ENCODE data around the gene LRP1B. TPM values are rescaled to one million over a fixed set of nuclear protein-coding genes. Genes with fewer than 3 reads are reported as not detected.

LRP1B gene
- total RNA-seq, 2 donors from 2014 or later, result 0.79 to 1.8 TPM

DNA sequence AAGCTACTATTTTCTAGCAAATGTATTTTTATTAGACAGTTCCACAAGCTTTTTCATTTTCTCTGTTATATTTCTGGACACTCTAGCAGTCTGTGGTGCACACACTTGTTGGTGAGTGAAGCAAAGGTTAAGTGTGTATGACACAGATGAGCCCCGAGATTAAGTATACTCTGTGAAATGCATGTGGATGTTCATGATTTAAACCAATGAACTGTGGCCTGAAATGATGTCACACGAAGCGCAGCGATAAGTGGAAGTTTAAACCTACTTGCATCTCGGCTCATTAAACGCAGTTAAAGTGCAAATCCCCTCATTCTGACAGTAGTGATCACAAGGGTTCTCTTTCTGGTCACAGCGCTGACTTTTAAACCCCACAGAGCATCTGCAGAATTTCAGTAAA is 1861.8 kb downstream of the LRP1B start:
- Histone ChIP-seq H3K9me3 (ENCODE audit: control insufficient read depth, low read length) (no peaks in the 10 kb centered on the region), H3K36me3 (ENCODE audit: control insufficient read depth, insufficient read depth, low read length) (no peaks in the 10 kb centered on the region), H3K27ac (ENCODE audit: low read depth, low read length) (no peak overlapping the region), H3K27me3 (ENCODE audit: control insufficient read depth, insufficient read depth, low read length, poor library complexity, severe bottlenecking) (no peaks in the 10 kb centered on the region), H3K4me3 (ENCODE audit: low read length) (no peak overlapping the region), H3K4me1 (ENCODE audit: control insufficient read depth, insufficient read depth, low read length) (no peaks in the 10 kb centered on the region), H3K9ac (ENCODE audit: extremely low read depth, low read length, poor library complexity, severe bottlenecking) (no peak overlapping the region)
- WGBS, 2 experiments (ENCODE audit: insufficient coverage in 1 of 2, insufficient read length in 1 of 2), result 93 to 98% methylated on average over 6 to 7 of the region's 7 CpGs
- TF ChIP-seq CTCF (conservative IDR thresholded peaks at IDR 0.05), result no peak
- no peaks in the 10 kb centered on the region for H3K4me1 Mint-ChIP-seq
- no peaks in the 10 kb centered on the region for H3K9me3 Mint-ChIP-seq
- no peak overlapping the region for H3K4me3 Mint-ChIP-seq
- H3K36me3 Mint-ChIP-seq (ENCODE audit: low read depth), result no peaks in the 10 kb centered on the region
- H3K27me3 Mint-ChIP-seq (ENCODE audit: insufficient read depth), result no peaks in the 10 kb centered on the region
- H3K27ac Mint-ChIP-seq, result no peak overlapping the region
- DNase-seq, result no peak

- Mint-ChIP-seq H3K36me3 (ENCODE audit: low read depth) (no peaks in the 10 kb centered on the region), H3K27ac (no peak overlapping the region), H3K27me3 (ENCODE audit: insufficient read depth) (no peaks in the 10 kb centered on the region), H3K9me3 (no peaks in the 10 kb centered on the region), H3K4me3 (no peak overlapping the region), H3K4me1 (no peaks in the 10 kb centered on the region)
- WGBS, 2 experiments (ENCODE audit: insufficient coverage in 1 of 2, insufficient read length in 1 of 2), result 93 to 100% methylated on average over 6 of the region's 6 CpGs
- H3K27me3 ChIP-seq (ENCODE audit: control insufficient read depth, insufficient read depth, low read length, poor library complexity, severe bottlenecking), result no peaks in the 10 kb centered on the region
- no peaks in the 10 kb centered on the region for H3K4me1 ChIP-seq (ENCODE audit: control insufficient read depth, insufficient read depth, low read length)
- no peak for DNase-seq
- TF ChIP-seq CTCF (conservative IDR thresholded peaks at IDR 0.05), result no peak
- H3K9me3 ChIP-seq (ENCODE audit: control insufficient read depth, low read length), result no peaks in the 10 kb centered on the region
- no peak overlapping the region for H3K9ac ChIP-seq (ENCODE audit: extremely low read depth, low read length, poor library complexity, severe bottlenecking)
- H3K36me3 ChIP-seq (ENCODE audit: control insufficient read depth, insufficient read depth, low read length), result no peaks in the 10 kb centered on the region
- H3K27ac ChIP-seq (ENCODE audit: low read depth, low read length), result no peak overlapping the region
- no peak overlapping the region for H3K4me3 ChIP-seq (ENCODE audit: low read length)
These were observed 1867.9 kb downstream of the LRP1B start for GRCh38 chr2:140262908-140263307.

DNA sequence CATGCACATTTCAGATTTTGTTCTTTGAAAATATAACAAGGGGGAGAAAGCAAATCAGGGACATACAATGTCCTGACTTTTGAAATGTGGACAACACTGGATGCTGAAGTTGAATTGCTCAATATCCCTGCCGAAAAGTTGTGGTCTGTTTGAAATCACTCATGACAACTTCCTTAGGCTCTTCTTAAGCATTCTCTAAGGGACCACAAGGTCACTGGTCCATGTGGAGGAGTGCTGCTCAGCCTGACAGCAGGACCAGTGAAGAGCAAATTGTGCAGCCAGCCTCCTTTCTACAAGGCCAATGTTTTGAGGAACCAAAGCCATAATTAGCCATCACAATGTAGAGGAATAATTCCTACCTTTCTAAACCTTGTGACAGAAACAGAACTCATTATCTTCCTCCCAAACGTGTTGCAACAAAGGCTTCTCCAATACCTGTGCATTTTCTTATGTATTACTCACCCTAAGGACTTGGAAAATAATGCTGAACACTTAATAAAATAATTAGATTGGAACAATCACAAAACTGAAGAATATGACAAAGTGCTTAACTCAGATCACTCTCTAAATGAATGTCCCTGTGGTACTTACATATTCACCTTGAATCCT is 1873.0 kb downstream of the LRP1B start:
- Mint-ChIP-seq H3K27me3 (ENCODE audit: insufficient read depth) (no peaks in the 10 kb centered on the region), H3K27ac (no peak overlapping the region), H3K36me3 (ENCODE audit: low read depth) (no peaks in the 10 kb centered on the region), H3K9me3 (no peaks in the 10 kb centered on the region), H3K4me3 (no peak overlapping the region), H3K4me1 (no peaks in the 10 kb centered on the region)
- no peak overlapping the region for H3K27ac ChIP-seq (ENCODE audit: low read depth, low read length)
- H3K9ac ChIP-seq (ENCODE audit: extremely low read depth, low read length, poor library complexity, severe bottlenecking), result no peak overlapping the region
- WGBS, 2 experiments (ENCODE audit: insufficient coverage in 1 of 2, insufficient read length in 1 of 2), result 82 to 88% methylated on average over 1 to 2 of the region's 2 CpGs
- no peaks in the 10 kb centered on the region for H3K9me3 ChIP-seq (ENCODE audit: control insufficient read depth, low read length)
- H3K36me3 ChIP-seq (ENCODE audit: control insufficient read depth, insufficient read depth, low read length), result no peaks in the 10 kb centered on the region
- no peak for DNase-seq
- TF ChIP-seq CTCF (conservative IDR thresholded peaks at IDR 0.05), result no peak
- H3K27me3 ChIP-seq (ENCODE audit: control insufficient read depth, insufficient read depth, low read length, poor library complexity, severe bottlenecking), result no peaks in the 10 kb centered on the region
- H3K4me1 ChIP-seq (ENCODE audit: control insufficient read depth, insufficient read depth, low read length), result no peaks in the 10 kb centered on the region
- no peak overlapping the region for H3K4me3 ChIP-seq (ENCODE audit: low read length)
